ENCODE data around the gene RAMP3. TPM values are rescaled to one million over a fixed set of nuclear protein-coding genes. Genes with fewer than 3 reads are reported as not detected.

RAMP3 gene
- polyA plus RNA-seq, 3 donors, result not detected

GRCh38 chr7:45180084-45180986 is 22.7 kb downstream of the RAMP3 start:
- no peak for TF ChIP-seq CTCF (IDR thresholded peaks at IDR 0.05)
- DNase-seq, result no peak

DNA sequence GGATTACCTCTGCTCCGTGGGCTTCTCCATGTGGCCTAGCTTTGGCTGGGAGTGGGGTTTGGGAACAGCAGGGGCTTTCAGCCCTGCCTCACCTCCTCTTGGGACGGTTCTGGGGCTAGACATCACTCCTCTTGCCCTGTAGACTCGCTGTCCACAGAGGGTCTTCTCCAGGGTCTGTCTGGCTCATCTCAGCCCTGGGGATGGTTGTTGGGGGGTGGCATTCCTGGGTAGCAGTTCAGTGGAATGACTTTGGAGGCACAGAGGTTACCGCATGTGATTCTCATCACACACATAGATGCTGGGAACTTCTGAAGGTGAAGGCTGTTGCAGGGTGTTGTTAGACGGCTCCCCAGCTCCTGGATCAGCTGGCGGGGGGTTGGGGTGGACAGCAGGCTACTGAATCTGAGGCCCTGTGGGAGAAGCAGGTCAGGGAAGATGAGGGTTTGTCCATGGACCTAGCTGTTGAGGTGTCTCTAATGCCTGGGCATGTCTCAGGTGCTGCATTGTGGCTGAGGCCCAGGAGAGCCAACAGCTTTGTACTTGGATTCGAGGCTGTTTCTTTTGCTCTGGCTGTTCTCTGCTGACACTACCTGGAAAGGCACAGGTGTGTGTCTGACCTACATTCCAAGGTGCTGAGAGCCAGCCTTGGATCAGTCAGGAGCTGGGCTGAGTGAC is 23.8 kb downstream of the RAMP3 start:
- no peaks in the 10 kb centered on the region for H3K9me3 Mint-ChIP-seq
- DNase-seq, result no peak
- H3K27me3 Mint-ChIP-seq (ENCODE audit: low read depth in 3 of 3), result peaks cover 11 to 16% (median 14%) of the 10 kb centered on the region in 3 donors
- Histone ChIP-seq H3K4me1 (ENCODE audit: control insufficient read depth in 1 of 2, insufficient read depth in 2 of 2, low read length in 2 of 2) (peaks cover 0 to 4% of the 10 kb centered on the region in 2 donors), H3K79me2 (ENCODE audit: insufficient read depth, low read length) (no peaks in the 10 kb centered on the region), H3K9ac (ENCODE audit: insufficient read depth, low read length, poor library complexity, severe bottlenecking) (no peak overlapping the region), H3K27ac (ENCODE audit: low read depth in 1 of 2, low read length in 2 of 2) (no peak overlapping the region), H2AFZ (ENCODE audit: insufficient read depth, low read depth, low read length, poor library complexity, severe bottlenecking) (no peak overlapping the region), H3K9me3 (replicated peaks in 1 of 2; ENCODE audit: control insufficient read depth in 1 of 2, insufficient read depth in 1 of 2, low read length in 2 of 2) (no peaks in the 10 kb centered on the region), H3K4me2 (replicated peaks; ENCODE audit: extremely low read depth, low read length, poor library complexity, severe bottlenecking) (no peak overlapping the region), H4K20me1 (ENCODE audit: insufficient read depth, low read length) (no peaks in the 10 kb centered on the region), H3K4me3 (replicated peaks in 1 of 3; ENCODE audit: low read depth in 2 of 3, low read length in 3 of 3) (no peak overlapping the region), H3K36me3 (replicated peaks in 1 of 2; ENCODE audit: control insufficient read depth in 1 of 2, insufficient read depth in 2 of 2, low read length in 2 of 2) (no peaks in the 10 kb centered on the region), H3K27me3 (ENCODE audit: control insufficient read depth in 2 of 2, insufficient read depth in 2 of 2, low read length in 2 of 2) (no peaks in the 10 kb centered on the region)
- no peaks in the 10 kb centered on the region for H3K36me3 Mint-ChIP-seq
- H3K27ac Mint-ChIP-seq, result no peak overlapping the region
- 96% methylated on average over 4 of the region's 7 CpGs for WGBS (ENCODE audit: insufficient coverage)
- intact Hi-C loops (cut with micrococcal nuclease), result no loop called here
- H3K4me1 Mint-ChIP-seq, result peaks cover 8% of the 10 kb centered on the region
- no peak for TF ChIP-seq CTCF (IDR thresholded peaks at IDR 0.05)
- H3K4me3 Mint-ChIP-seq, result no peak overlapping the region

More at GRCh38 chr7:45180084-45180986, 22.7 kb downstream of the RAMP3 start:
- Histone ChIP-seq H3K27ac (ENCODE audit: low read depth in 1 of 2, low read length in 2 of 2) (no peak overlapping the region), H3K27me3 (ENCODE audit: control insufficient read depth in 2 of 2, insufficient read depth in 2 of 2, low read length in 2 of 2) (no peaks in the 10 kb centered on the region), H3K4me2 (replicated peaks; ENCODE audit: extremely low read depth, low read length, poor library complexity, severe bottlenecking) (no peak overlapping the region), H3K9me3 (replicated peaks in 1 of 2; ENCODE audit: control insufficient read depth in 1 of 2, insufficient read depth in 1 of 2, low read length in 2 of 2) (no peaks in the 10 kb centered on the region), H3K79me2 (ENCODE audit: insufficient read depth, low read length) (no peaks in the 10 kb centered on the region), H3K4me1 (ENCODE audit: control insufficient read depth in 1 of 2, insufficient read depth in 2 of 2, low read length in 2 of 2) (no peaks in the 10 kb centered on the region), H3K36me3 (replicated peaks in 1 of 2; ENCODE audit: control insufficient read depth in 1 of 2, insufficient read depth in 2 of 2, low read length in 2 of 2) (no peaks in the 10 kb centered on the region), H3K9ac (ENCODE audit: insufficient read depth, low read length, poor library complexity, severe bottlenecking) (no peak overlapping the region), H2AFZ (ENCODE audit: insufficient read depth, low read depth, low read length, poor library complexity, severe bottlenecking) (no peak overlapping the region), H3K4me3 (replicated peaks in 1 of 3; ENCODE audit: low read depth in 2 of 3, low read length in 3 of 3) (no peak overlapping the region), H4K20me1 (ENCODE audit: insufficient read depth, low read length) (no peaks in the 10 kb centered on the region)
- Mint-ChIP-seq H3K4me1 (no peaks in the 10 kb centered on the region), H3K27me3 (ENCODE audit: low read depth in 3 of 3) (peaks cover 11 to 22% (median 17%) of the 10 kb centered on the region in 3 donors), H3K36me3 (no peaks in the 10 kb centered on the region), H3K4me3 (no peak overlapping the region), H3K9me3 (no peaks in the 10 kb centered on the region), H3K27ac (no peak overlapping the region)
- 89% methylated on average over 11 of the region's 13 CpGs for WGBS (ENCODE audit: insufficient coverage)
- intact Hi-C loops (cut with micrococcal nuclease), result no loop called here
